Neural cell (in vitro differentiated cells): ENCODE measurements around the gene TTLL5. TPM values are rescaled to one million over a fixed set of nuclear protein-coding genes. Genes with fewer than 3 reads are reported as not detected.

ENCODE experiments used
- H2AFZ ChIP-seq: fragments of 200-600, 300-800 bp; sonication (generic), shearing (Covaris generic); 2 replicates; pipeline ENCODE4 v1.6.0; 2014; ENCODE audit warnings: low read depth, mild to moderate bottlenecking, antibody characterized with exemption, low read length, moderate library complexity
- H3F3A ChIP-seq: fragments of 200-600 bp; shearing (Covaris generic); 2 replicates; pipeline ENCODE4 v1.6.1; 2016; ENCODE audit warnings: mild to moderate bottlenecking, moderate library complexity, mixed read lengths, antibody characterized with exemption, low read length; ENCODE audit not compliant: insufficient read depth, poor library complexity, severe bottlenecking
- H3K27ac ChIP-seq: fragments of 200-600, 300-800 bp; sonication (generic), shearing (Covaris generic); 2 replicates; pipeline ENCODE4 v1.5.1; 2014; ENCODE audit warnings: mild to moderate bottlenecking, low read length, moderate library complexity
- H3K27me3 ChIP-seq: fragments of 300-800, 200-600 bp; sonication (generic), shearing (Covaris generic); 2 replicates; pipeline ENCODE4 v1.6.0; 2014; ENCODE audit warnings: mild to moderate bottlenecking, low read depth, low read length, moderate library complexity; ENCODE audit not compliant: insufficient read depth
- H3K36me3 ChIP-seq: fragments of 300-800, 200-600 bp; sonication (generic), shearing (Covaris generic); 2 replicates; pipeline ENCODE4 v1.5.1; 2014; ENCODE audit warnings: mild to moderate bottlenecking, antibody characterized with exemption, low read length, moderate library complexity; ENCODE audit not compliant: insufficient read depth
- H3K4me2 ChIP-seq: fragments of 300-800, 200-600 bp; sonication (generic), shearing (Covaris generic); 2 replicates; pipeline ENCODE4 v1.6.0; 2014; ENCODE audit warnings: mild to moderate bottlenecking, low read length
- H3K4me3 ChIP-seq: fragments of 300-800, 200-600 bp; sonication (generic), shearing (Covaris generic); 2 replicates; pipeline ENCODE4 v1.5.1; 2014; ENCODE audit warnings: mild to moderate bottlenecking, low read length, moderate library complexity
- H3K79me2 ChIP-seq: fragments of 200-600 bp; shearing (Covaris generic); replicated peaks from 2 replicates; pipeline ENCODE4 v1.6.0; 2014; ENCODE audit warnings: mild to moderate bottlenecking, low read length, moderate library complexity; ENCODE audit not compliant: insufficient read depth
- H3K9ac ChIP-seq: fragments of 300-800, 200-600 bp; sonication (generic), shearing (Covaris generic); 2 replicates; pipeline ENCODE4 v1.6.1; 2016; ENCODE audit warnings: mild to moderate bottlenecking, low read length, mixed read lengths
- H3K9me2 ChIP-seq: fragments of 200-600 bp; shearing (Covaris generic); 2 replicates; pipeline ENCODE4 v1.6.1; 2016; ENCODE audit warnings: mild to moderate bottlenecking, low read length, mixed read lengths; ENCODE audit not compliant: insufficient read depth
- H3K9me3 ChIP-seq: fragments of 200-600, 300-800 bp; sonication (generic), shearing (Covaris generic); 2 replicates; pipeline ENCODE4 v1.6.1; 2016; ENCODE audit warnings: mild to moderate bottlenecking, mixed run types, low read length, moderate library complexity, mixed read lengths
- H4K20me1 ChIP-seq: fragments of 200-600 bp; shearing (Covaris generic); 2 replicates; pipeline ENCODE4 v1.6.1; 2016; ENCODE audit warnings: mild to moderate bottlenecking, mixed run types; ENCODE audit not compliant: insufficient read depth
- CTCF ChIP-seq: fragments of 450-650 bp; IDR thresholded peaks from 2 replicates; pipeline ENCODE4 v1.5.1; 2014; ENCODE audit warnings: antibody characterized with exemption, mild to moderate bottlenecking, moderate library complexity; ENCODE audit not compliant: poor library complexity, severe bottlenecking
- EP300 ChIP-seq: fragments of 450-650 bp; conservative IDR thresholded peaks from 2 replicates; pipeline ENCODE4 v1.6.1; 2014; ENCODE audit warnings: antibody characterized with exemption, mild to moderate bottlenecking, moderate library complexity; ENCODE audit not compliant: poor library complexity, severe bottlenecking
- EZH2 ChIP-seq: fragments of 200-600, 300-800 bp; shearing (Covaris generic), sonication (generic); IDR thresholded peaks from 2 replicates; pipeline ENCODE4 v1.6.1; 2014; ENCODE audit warnings: antibody characterized with exemption, low read length, borderline replicate concordance, mild to moderate bottlenecking; ENCODE audit not compliant: insufficient read depth, poor library complexity, severe bottlenecking
- MXI1 ChIP-seq: fragments of 450-650 bp; conservative IDR thresholded peaks from 2 replicates; pipeline ENCODE4 v1.6.1; 2014; ENCODE audit warnings: antibody characterized with exemption, mild to moderate bottlenecking; ENCODE audit not compliant: poor library complexity, severe bottlenecking
- POLR2AphosphoS5 ChIP-seq: IDR thresholded peaks from 2 replicates; pipeline ENCODE4 v1.6.1; 2012
- RAD21 ChIP-seq: fragments of 450-650 bp; conservative IDR thresholded peaks from 2 replicates; pipeline ENCODE4 v1.6.1; 2014; ENCODE audit warnings: antibody characterized with exemption, mild to moderate bottlenecking, moderate library complexity
- SMC3 ChIP-seq: fragments of 450-650 bp; conservative IDR thresholded peaks from 2 replicates; pipeline ENCODE4 v1.6.1; 2014; ENCODE audit warnings: antibody characterized with exemption, mild to moderate bottlenecking, moderate library complexity; ENCODE audit not compliant: poor library complexity
- TAF1 ChIP-seq: IDR thresholded peaks from 2 replicates; pipeline ENCODE4 v1.6.1; 2012; ENCODE audit warnings: low read depth
- polyA plus RNA-seq: library from polyadenylated mRNA; depleted of rRNA; stranded (reverse); fragments of >200 nt; gene quantifications from 2 replicates; pipeline ENCODE4 v1.2.3, GENCODE V29; 2014
- TF ChIP-seq, protein P1 (sequence below): IDR thresholded peaks from 2 replicates; pipeline ENCODE4 v1.6.1; 2012; ENCODE audit warnings: borderline replicate concordance

The TTLL5 gene
- polyA plus RNA-seq, 1 donor from 2014 or later, result 8.2 TPM

DNA sequence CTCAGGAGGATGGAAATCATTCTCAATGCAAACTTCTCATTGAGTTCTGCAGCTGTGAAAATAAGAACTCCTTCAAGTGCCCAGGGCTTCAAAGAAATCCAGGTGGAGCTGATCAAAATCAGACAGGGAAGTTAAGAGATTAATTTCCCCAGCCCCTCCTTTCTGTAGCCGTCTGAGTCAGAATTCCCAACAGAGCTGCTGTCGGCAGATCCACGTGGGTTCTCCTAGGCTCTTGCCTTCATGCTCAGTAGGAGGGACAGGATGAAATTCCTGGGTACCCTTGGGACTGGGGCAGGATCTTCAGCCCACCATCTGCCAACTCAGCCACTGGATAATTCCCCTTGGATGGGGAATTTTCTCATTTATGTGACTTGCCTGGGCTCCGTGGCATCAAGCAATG, 307.4 kb downstream of the TTLL5 start:
- H4K20me1 ChIP-seq, result no peaks in the 10 kb centered on the region
- no peaks in the 10 kb centered on the region for H3F3A ChIP-seq
- H3K4me2 ChIP-seq, result no peak overlapping the region
- H3K79me2 ChIP-seq, result no peaks in the 10 kb centered on the region
- H3K9me3 ChIP-seq, result no peaks in the 10 kb centered on the region
- H3K36me3 ChIP-seq, result no peaks in the 10 kb centered on the region
- no peak overlapping the region for H3K4me3 ChIP-seq
- no peak overlapping the region for H2AFZ ChIP-seq
- H3K9me2 ChIP-seq, result no peaks in the 10 kb centered on the region
- TF ChIP-seq EP300 (no peak), MXI1 (no peak), SMC3 (no peak), CTCF (no peak), POLR2AphosphoS5 (no peak), TAF1 (no peak), EZH2 (no peak), RAD21 (no peak)
- TF ChIP-seq, protein P1, sequence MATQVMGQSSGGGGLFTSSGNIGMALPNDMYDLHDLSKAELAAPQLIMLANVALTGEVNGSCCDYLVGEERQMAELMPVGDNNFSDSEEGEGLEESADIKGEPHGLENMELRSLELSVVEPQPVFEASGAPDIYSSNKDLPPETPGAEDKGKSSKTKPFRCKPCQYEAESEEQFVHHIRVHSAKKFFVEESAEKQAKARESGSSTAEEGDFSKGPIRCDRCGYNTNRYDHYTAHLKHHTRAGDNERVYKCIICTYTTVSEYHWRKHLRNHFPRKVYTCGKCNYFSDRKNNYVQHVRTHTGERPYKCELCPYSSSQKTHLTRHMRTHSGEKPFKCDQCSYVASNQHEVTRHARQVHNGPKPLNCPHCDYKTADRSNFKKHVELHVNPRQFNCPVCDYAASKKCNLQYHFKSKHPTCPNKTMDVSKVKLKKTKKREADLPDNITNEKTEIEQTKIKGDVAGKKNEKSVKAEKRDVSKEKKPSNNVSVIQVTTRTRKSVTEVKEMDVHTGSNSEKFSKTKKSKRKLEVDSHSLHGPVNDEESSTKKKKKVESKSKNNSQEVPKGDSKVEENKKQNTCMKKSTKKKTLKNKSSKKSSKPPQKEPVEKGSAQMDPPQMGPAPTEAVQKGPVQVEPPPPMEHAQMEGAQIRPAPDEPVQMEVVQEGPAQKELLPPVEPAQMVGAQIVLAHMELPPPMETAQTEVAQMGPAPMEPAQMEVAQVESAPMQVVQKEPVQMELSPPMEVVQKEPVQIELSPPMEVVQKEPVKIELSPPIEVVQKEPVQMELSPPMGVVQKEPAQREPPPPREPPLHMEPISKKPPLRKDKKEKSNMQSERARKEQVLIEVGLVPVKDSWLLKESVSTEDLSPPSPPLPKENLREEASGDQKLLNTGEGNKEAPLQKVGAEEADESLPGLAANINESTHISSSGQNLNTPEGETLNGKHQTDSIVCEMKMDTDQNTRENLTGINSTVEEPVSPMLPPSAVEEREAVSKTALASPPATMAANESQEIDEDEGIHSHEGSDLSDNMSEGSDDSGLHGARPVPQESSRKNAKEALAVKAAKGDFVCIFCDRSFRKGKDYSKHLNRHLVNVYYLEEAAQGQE, result no peak
- H3K9ac ChIP-seq, result no peak overlapping the region
- no peak overlapping the region for H3K27ac ChIP-seq
- no peaks in the 10 kb centered on the region for H3K27me3 ChIP-seq

- no peaks in the 10 kb centered on the region for H3K27me3 ChIP-seq
- no peaks in the 10 kb centered on the region for H3K9me3 ChIP-seq
- H4K20me1 ChIP-seq, result no peaks in the 10 kb centered on the region
- H3K79me2 ChIP-seq, result no peaks in the 10 kb centered on the region
- no peak overlapping the region for H3K27ac ChIP-seq
- TF ChIP-seq SMC3 (no peak), TAF1 (no peak), RAD21 (no peak)
- no peak overlapping the region for H3K9ac ChIP-seq
- no peaks in the 10 kb centered on the region for H3K9me2 ChIP-seq
- no peaks in the 10 kb centered on the region for H3K36me3 ChIP-seq
- no peak overlapping the region for H3K4me2 ChIP-seq
- no peaks in the 10 kb centered on the region for H3F3A ChIP-seq
- H3K4me3 ChIP-seq, result no peak overlapping the region
- H2AFZ ChIP-seq, result no peak overlapping the region
Measured at GRCh38 chr14:75969126-75969525, 308.1 kb downstream of the TTLL5 start.

- Histone ChIP-seq H3K79me2 (no peaks in the 10 kb centered on the region), H3K27me3 (no peaks in the 10 kb centered on the region), H4K20me1 (no peaks in the 10 kb centered on the region), H3K9ac (no peak overlapping the region), H3K4me2 (no peak overlapping the region), H3K27ac (no peak overlapping the region), H3K4me3 (no peak overlapping the region), H3K36me3 (no peaks in the 10 kb centered on the region), H3K9me2 (no peaks in the 10 kb centered on the region), H2AFZ (no peak overlapping the region), H3K9me3 (no peaks in the 10 kb centered on the region), H3F3A (no peaks in the 10 kb centered on the region)
- no peak for TF ChIP-seq EP300
- no peak for TF ChIP-seq RAD21
- no peak for TF ChIP-seq POLR2AphosphoS5
- TF ChIP-seq EZH2, result no peak
Measured at GRCh38 chr14:75969891-75970290, 308.8 kb downstream of the TTLL5 start.
